ENCODE results near the gene NAA16.

Gene NAA16

GRCh38 chr13:41310963-41311405 lies at the start of gene NAA16:
Gene NAA16, plus strand, starts transcription at chr13:41311267. Its CDS starts 262 bp downstream, at chr13:41311529.
- no peak; the same call in 1 of the 2 replicates for TF ChIP-seq CTCF (conservative IDR thresholded peaks at IDR 0.05; ENCODE audit: low read length)
- peak; percentile 78 for DNase-seq (ENCODE audit: low read depth)
- H3K4me3 ChIP-seq (ENCODE audit: low read length): peak within 1 kb of the TSS; percentile 88

- H3K4me3 ChIP-seq (ENCODE audit: low read length): peak within 1 kb of the TSS; percentile 85
- no peak for TF ChIP-seq CTCF (conservative IDR thresholded peaks at IDR 0.05; ENCODE audit: low read length)
- peak; percentile 68 for DNase-seq (ENCODE audit: low read depth)
Measured at GRCh38 chr13:41263261-41263971, 47.7 kb upstream of the NAA16 start, which contains the start of gene MTRF1. Gene MTRF1, minus strand, starts transcription at chr13:41263576. Its CDS starts 2,669 bp downstream, at chr13:41260907.

- DNase-seq (ENCODE audit: low read depth): peak; percentile 25
- TF ChIP-seq CTCF (conservative IDR thresholded peaks at IDR 0.05; ENCODE audit: low read length): no peak
- H3K4me3 ChIP-seq (ENCODE audit: low read length): no peak overlapping the region
Measured at GRCh38 chr13:41267106-41267505, 44.0 kb upstream of the NAA16 start.

- DNase-seq (ENCODE audit: low read depth): no peak
- H3K4me3 ChIP-seq (ENCODE audit: low read length): no peak overlapping the region
- TF ChIP-seq CTCF (conservative IDR thresholded peaks at IDR 0.05; ENCODE audit: low read length): no peak
Measured at GRCh38 chr13:41268764-41269163, 42.3 kb upstream of the NAA16 start.

- no peak for TF ChIP-seq CTCF (conservative IDR thresholded peaks at IDR 0.05; ENCODE audit: low read length)
- no peak for DNase-seq (ENCODE audit: low read depth)
Measured at GRCh38 chr13:41271456-41272285, 39.4 kb upstream of the NAA16 start.

GRCh38 chr13:41273831-41274441 lies 37.1 kb upstream of the NAA16 start:
- H3K4me3 ChIP-seq (ENCODE audit: low read length): no peak overlapping the region
- no peak for DNase-seq (ENCODE audit: low read depth)

More at GRCh38 chr13:41271456-41272285, 39.4 kb upstream of the NAA16 start:
- H3K4me3 ChIP-seq (ENCODE audit: low read length): no peak overlapping the region

More at GRCh38 chr13:41273831-41274441, 37.1 kb upstream of the NAA16 start:
- no peak for TF ChIP-seq CTCF (conservative IDR thresholded peaks at IDR 0.05; ENCODE audit: low read length)

Data from AG10803 (cell line).